Spleen (tissue), 7 donors: Measurements from ENCODE around the gene LGALS8.

Experiments
- CTCF ChIP-seq, 11 experiments: fragments of 200-600 bp in 7 of 11; fragments of 450-650 bp in 4 of 11; sonication (generic) in 4 of 11; IDR thresholded peaks in 8 of 11; conservative IDR thresholded peaks in 3 of 11; 1 replicate in 7 of 11; 2 replicates in 4 of 11; pipeline versions ENCODE4 v1.4.0 to v1.8.0; 2016 to 2021; ENCODE audit warnings: antibody characterized with exemption in 11 of 11, inconsistent platforms in 4 of 11, mild to moderate bottlenecking in 1 of 11
- POLR2A ChIP-seq, 3 donors: fragments of 450-650 bp; IDR thresholded peaks; one replicate each; pipeline ENCODE4 v1.5.1; 2017; ENCODE audit warnings: antibody characterized with exemption in 3 of 3, mild to moderate bottlenecking in 1 of 3
- POLR2AphosphoS5 ChIP-seq, 3 donors: sonication (generic); formaldehyde crosslinking; IDR thresholded peaks; one replicate each; pipeline ENCODE4 v1.5.1; 2017; ENCODE audit warnings: antibody characterized with exemption in 3 of 3
- donor health status: DM: no; HTN: no; CAD: no; lungs with moderate emphysema.
- donor health status: DM: no; HTN: no; CAD: no.
- donor health status: DM: no; HTN: no; CAD: no.

- no peak for TF ChIP-seq CTCF (IDR thresholded peaks at IDR 0.05 in 8 of 11, conservative IDR thresholded peaks at IDR 0.05 in 3 of 11)
- TF ChIP-seq POLR2A (IDR thresholded peaks at IDR 0.05) = no peak
- TF ChIP-seq POLR2AphosphoS5 (IDR thresholded peaks at IDR 0.05) = no peak
Measured at GRCh38 chr1:236522937-236523703, 662 bp upstream of the LGALS8 start.
